ENCODE measurements around the gene KREMEN1.

DNA sequence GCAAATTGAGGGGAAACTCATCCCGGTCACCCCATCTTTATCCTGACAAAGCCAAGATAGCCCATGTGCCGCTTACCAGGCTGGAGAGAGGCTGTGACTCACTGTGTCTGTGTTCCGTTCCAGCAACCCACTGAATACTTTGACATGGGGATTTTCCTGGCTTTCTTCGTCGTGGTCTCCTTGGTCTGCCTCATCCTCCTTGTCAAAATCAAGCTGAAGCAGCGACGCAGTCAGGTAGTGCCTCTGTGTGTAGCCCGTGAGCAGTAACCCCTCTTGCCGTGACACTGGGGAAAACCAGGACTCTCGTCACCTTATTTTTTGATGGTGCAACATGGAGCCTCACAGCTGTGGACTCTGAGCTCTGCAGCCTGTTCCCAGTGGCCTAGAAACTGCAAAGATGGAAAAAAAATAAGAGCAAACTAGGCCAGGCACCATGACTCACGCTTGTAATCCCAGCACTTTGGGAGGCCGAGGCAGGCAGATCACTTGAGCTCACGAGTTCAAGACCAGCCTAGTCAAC lies 28.1 kb upstream of the KREMEN1 start:
- TF ChIP-seq, protein P1, sequence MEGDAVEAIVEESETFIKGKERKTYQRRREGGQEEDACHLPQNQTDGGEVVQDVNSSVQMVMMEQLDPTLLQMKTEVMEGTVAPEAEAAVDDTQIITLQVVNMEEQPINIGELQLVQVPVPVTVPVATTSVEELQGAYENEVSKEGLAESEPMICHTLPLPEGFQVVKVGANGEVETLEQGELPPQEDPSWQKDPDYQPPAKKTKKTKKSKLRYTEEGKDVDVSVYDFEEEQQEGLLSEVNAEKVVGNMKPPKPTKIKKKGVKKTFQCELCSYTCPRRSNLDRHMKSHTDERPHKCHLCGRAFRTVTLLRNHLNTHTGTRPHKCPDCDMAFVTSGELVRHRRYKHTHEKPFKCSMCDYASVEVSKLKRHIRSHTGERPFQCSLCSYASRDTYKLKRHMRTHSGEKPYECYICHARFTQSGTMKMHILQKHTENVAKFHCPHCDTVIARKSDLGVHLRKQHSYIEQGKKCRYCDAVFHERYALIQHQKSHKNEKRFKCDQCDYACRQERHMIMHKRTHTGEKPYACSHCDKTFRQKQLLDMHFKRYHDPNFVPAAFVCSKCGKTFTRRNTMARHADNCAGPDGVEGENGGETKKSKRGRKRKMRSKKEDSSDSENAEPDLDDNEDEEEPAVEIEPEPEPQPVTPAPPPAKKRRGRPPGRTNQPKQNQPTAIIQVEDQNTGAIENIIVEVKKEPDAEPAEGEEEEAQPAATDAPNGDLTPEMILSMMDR (IDR thresholded peaks at IDR 0.05; ENCODE audit: low read depth, low read length, missing input control): no peak
- TF ChIP-seq, protein P2, sequence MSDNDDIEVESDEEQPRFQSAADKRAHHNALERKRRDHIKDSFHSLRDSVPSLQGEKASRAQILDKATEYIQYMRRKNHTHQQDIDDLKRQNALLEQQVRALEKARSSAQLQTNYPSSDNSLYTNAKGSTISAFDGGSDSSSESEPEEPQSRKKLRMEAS (IDR thresholded peaks at IDR 0.05): peak; percentile 60
- TF ChIP-seq JUND (IDR thresholded peaks at IDR 0.05): peak; percentile 92 to 94
- TF ChIP-seq GABPA (IDR thresholded peaks at IDR 0.05 in 1 of 2, conservative IDR thresholded peaks at IDR 0.05 in 1 of 2): no peak
- TF ChIP-seq SP1 (IDR thresholded peaks at IDR 0.05): peak; percentile 84
- TF ChIP-seq TAF1 (conservative IDR thresholded peaks at IDR 0.05): no peak
- TF ChIP-seq EGR1 (IDR thresholded peaks at IDR 0.05; ENCODE audit: low read depth in 2 of 2): peak in 1 of 2 donors; percentile 15
- peak in 1 of 2 donors; percentile 54 for TF ChIP-seq RAD21 (IDR thresholded peaks at IDR 0.05)
- peak; percentile 75 for TF ChIP-seq YY1 (IDR thresholded peaks at IDR 0.05)
- TF ChIP-seq, protein P3, sequence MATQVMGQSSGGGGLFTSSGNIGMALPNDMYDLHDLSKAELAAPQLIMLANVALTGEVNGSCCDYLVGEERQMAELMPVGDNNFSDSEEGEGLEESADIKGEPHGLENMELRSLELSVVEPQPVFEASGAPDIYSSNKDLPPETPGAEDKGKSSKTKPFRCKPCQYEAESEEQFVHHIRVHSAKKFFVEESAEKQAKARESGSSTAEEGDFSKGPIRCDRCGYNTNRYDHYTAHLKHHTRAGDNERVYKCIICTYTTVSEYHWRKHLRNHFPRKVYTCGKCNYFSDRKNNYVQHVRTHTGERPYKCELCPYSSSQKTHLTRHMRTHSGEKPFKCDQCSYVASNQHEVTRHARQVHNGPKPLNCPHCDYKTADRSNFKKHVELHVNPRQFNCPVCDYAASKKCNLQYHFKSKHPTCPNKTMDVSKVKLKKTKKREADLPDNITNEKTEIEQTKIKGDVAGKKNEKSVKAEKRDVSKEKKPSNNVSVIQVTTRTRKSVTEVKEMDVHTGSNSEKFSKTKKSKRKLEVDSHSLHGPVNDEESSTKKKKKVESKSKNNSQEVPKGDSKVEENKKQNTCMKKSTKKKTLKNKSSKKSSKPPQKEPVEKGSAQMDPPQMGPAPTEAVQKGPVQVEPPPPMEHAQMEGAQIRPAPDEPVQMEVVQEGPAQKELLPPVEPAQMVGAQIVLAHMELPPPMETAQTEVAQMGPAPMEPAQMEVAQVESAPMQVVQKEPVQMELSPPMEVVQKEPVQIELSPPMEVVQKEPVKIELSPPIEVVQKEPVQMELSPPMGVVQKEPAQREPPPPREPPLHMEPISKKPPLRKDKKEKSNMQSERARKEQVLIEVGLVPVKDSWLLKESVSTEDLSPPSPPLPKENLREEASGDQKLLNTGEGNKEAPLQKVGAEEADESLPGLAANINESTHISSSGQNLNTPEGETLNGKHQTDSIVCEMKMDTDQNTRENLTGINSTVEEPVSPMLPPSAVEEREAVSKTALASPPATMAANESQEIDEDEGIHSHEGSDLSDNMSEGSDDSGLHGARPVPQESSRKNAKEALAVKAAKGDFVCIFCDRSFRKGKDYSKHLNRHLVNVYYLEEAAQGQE (IDR thresholded peaks at IDR 0.05): no peak
- TF ChIP-seq HNF4G (IDR thresholded peaks at IDR 0.05): peak; percentile 77
- TF ChIP-seq, protein P4, sequence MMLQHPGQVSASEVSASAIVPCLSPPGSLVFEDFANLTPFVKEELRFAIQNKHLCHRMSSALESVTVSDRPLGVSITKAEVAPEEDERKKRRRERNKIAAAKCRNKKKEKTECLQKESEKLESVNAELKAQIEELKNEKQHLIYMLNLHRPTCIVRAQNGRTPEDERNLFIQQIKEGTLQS (IDR thresholded peaks at IDR 0.05): peak; percentile 85

All from liver (tissue), 3 donors.